Measurements from ENCODE around the gene TBX15. TPM values are rescaled to one million over a fixed set of nuclear protein-coding genes. Genes with fewer than 3 reads are reported as not detected.

TBX15 gene
- total and polyA plus RNA-seq, 9 of the 15 experiments (the other 6 are each of a cell fraction or from before 2014, with no cell fraction given), result 0.03 to 3.4 (median 2.3) TPM

DNA sequence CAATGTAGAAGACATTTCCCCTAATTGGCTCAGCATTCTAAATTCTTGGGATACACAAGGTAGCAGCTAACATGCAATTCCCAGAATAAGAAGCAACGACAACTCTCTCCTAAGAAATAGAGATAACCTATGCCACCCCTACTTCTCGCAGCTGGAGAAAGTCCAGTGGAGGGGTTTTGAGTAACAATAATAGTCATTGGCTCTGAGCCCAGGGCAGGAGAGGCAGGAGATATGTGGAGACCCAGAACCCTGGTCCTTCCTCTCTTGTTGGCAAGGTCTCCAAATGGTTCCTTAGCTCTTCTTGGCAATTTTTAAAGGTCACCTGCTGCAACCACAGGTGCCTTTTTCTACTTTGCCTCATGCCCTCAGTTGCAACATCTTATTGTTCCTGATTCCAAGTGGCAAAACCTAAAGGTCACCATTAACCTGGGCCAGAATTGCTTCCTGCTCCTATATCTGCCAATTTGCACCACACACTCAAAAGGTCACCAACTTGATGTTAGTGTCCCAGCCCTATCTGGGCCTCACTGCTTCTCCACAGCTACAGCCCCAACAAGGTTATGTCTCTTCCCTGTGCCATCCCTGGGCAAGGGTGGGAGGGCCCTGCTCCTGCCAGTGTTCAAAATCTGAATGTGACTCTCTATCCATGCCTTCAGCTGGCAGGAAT is 36.7 kb downstream of the TBX15 start (continued):
- TF ChIP-seq, protein P1, sequence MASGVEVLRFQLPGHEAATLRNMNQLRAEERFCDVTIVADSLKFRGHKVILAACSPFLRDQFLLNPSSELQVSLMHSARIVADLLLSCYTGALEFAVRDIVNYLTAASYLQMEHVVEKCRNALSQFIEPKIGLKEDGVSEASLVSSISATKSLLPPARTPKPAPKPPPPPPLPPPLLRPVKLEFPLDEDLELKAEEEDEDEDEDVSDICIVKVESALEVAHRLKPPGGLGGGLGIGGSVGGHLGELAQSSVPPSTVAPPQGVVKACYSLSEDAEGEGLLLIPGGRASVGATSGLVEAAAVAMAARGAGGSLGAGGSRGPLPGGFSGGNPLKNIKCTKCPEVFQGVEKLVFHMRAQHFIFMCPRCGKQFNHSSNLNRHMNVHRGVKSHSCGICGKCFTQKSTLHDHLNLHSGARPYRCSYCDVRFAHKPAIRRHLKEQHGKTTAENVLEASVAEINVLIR (CRISPR knock-in tag; IDR thresholded peaks at IDR 0.05), result no peak
- TF ChIP-seq EP300 (IDR thresholded peaks at IDR 0.05; ENCODE audit: low read length) (peak; percentile 38), NR2C2 (CRISPR knock-in tag; IDR thresholded peaks at IDR 0.05) (no peak), NR2C2 (tag; IDR thresholded peaks at IDR 0.05) (peak; percentile 66), ZNF589 (CRISPR knock-in tag; IDR thresholded peaks at IDR 0.05; ENCODE audit: low read depth) (peak; percentile 66; the same call in 1 of the 2 replicates), HLTF (IDR thresholded peaks at IDR 0.05) (no peak), ZNF586 (CRISPR knock-in tag; conservative IDR thresholded peaks at IDR 0.05) (no peak), NR2F6 (CRISPR knock-in tag; IDR thresholded peaks at IDR 0.05) (no peak)
- TF ChIP-seq, protein P2, sequence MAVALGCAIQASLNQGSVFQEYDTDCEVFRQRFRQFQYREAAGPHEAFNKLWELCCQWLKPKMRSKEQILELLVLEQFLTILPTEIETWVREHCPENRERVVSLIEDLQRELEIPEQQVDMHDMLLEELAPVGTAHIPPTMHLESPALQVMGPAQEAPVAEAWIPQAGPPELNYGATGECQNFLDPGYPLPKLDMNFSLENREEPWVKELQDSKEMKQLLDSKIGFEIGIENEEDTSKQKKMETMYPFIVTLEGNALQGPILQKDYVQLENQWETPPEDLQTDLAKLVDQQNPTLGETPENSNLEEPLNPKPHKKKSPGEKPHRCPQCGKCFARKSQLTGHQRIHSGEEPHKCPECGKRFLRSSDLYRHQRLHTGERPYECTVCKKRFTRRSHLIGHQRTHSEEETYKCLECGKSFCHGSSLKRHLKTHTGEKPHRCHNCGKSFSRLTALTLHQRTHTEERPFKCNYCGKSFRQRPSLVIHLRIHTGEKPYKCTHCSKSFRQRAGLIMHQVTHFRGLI (CRISPR knock-in tag; IDR thresholded peaks at IDR 0.05), result no peak
- TF ChIP-seq, protein P3, sequence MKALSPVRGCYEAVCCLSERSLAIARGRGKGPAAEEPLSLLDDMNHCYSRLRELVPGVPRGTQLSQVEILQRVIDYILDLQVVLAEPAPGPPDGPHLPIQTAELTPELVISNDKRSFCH (CRISPR knock-in tag; IDR thresholded peaks at IDR 0.05), result no peak
- TF ChIP-seq, protein P3 (tag; IDR thresholded peaks at IDR 0.05), result no peak
